OCI-LY3 (cell line): ENCODE results near the gene KRT35.

ENCODE experiments used
- CTCF ChIP-seq: fragments of 200-600, 300-600 bp; sonication (generic); IDR thresholded peaks from 2 replicates; pipeline ENCODE4 v1.5.1; 2014; ENCODE audit warnings: antibody characterized with exemption, low read length, low read depth
- EZH2phosphoT487 ChIP-seq: fragments of 200-600 bp; shearing (Covaris generic); IDR thresholded peaks from 2 replicates; pipeline ENCODE4 v1.6.1; 2018; ENCODE audit warnings: antibody characterized with exemption, mixed run types, low read depth

GRCh38 chr17:41528959-41529353 lies 48.0 kb upstream of the KRT35 start:
- no peak for TF ChIP-seq EZH2phosphoT487
- no peak for TF ChIP-seq CTCF
